Effector CD8-positive, alpha-beta T cell (primary cell): Measurements from ENCODE around the gene DENND2A.
"Not testable (repeated sequence)": the region's sequence is repeated elsewhere in the genome, so short reads cannot be mapped to it uniquely, and the experiment has no call there.

ENCODE experiments used
- DNase-seq: peaks from one replicate; lab custom pipeline; 2025; lab: John Stamatoyannopoulos, UW

The DENND2A gene

DNA sequence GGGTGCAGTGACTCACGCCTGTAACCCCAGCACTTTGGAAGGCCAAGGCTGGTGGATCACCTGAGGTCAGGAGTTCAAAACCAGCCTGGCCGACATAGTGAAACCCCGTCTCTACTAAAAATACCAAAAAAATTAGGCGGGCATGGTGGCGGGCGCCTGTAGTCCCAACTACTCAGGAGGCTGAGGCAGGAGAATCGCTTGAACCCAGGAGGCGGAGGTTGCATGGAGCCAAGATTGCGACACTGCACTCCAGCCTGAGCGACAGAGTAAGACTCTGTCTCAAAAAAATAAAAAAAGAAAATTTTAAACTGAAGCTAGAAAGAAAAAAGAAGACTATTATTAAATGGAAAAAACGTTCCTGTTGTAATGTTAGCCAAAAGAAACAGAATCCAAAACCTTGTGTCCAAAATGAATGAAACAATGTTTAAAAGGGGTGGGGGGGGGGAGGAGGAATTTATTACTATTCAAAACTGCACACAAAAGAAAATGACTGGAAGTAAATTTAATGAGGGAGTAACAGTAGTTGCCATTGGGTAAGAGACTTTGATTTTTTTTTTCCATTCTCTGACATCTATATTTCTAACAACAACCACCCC, 20.6 kb downstream of the DENND2A start:
- not testable (repeated sequence) for DNase-seq

DNA sequence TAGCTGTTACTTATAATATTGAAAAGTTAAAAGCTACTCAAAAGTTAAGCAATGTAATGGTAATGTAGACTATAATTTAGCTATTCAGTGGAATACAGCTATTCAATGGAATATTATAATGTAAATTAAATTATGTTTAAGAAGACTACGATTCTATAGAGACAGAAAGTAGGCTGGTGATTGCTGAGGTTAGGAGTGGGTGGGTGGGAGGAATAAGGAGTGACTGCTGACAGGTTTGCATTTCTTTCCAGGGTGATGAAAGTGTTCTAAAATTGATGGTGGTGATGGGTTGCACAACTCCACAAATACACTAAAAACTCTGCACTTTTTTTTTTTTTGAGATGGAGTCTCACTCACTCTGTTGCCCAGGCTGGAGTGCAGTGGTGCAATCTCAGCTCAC, 21.4 kb downstream of the DENND2A start:
- DNase-seq = no peak

DNA sequence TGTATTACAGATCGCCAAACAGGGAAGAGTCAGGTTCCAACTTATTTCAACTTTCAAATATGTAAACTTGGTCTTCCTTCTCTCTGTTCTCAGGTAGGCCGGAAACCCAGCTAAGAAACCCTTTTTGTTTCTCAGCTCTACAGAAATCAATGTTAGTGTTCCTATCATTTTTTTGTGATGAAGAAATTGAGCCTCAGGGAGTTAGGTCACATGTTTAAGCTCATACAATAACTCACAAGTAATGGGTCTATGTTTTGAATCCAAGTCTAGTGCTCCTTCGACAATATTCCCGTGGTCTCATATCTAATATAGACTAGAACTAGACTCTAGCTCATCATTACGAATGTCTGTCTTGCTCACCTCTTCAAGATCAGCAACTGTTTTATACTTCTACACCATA, 22.3 kb downstream of the DENND2A start:
- DNase-seq = no peak

DNA sequence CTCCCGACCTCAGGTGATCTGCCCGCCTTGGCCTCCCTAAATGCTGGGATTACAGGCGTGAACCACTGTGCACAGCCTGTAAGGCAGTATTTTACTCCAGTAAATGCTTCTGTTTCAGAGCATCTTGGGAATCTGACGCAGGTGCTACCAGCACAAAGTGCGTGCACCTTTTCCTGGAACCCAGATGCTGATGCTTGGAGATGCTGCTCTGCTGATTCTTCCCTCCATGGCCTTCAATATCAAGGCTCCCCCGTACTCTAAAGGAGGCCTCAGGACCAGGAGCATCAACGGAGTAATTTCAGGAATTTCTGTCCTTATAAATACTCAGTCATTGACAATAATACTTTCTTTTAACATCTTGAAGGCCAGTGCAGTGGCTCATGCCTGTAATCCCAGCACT, 23.5 kb downstream of the DENND2A start:
- no peak for DNase-seq

DNA sequence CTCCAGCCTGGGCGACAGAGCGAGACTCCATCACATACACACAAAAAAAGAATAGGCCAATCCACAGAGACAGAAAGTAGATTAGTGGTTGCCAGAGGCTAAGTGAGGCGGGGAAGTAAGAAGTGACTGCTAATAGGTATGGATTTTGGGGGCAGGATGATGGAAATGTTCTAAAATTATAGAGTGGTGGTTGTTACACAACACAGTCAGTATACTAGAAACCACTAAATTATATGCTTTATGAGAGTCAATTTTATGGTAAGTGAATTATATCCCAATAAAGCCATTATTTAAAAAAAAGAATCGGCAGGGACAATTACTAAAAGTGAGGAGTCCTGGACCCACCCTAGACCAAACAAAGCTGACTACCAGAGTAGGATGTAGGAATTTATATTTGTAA, 24.3 kb downstream of the DENND2A start:
- no peak for DNase-seq

DNA sequence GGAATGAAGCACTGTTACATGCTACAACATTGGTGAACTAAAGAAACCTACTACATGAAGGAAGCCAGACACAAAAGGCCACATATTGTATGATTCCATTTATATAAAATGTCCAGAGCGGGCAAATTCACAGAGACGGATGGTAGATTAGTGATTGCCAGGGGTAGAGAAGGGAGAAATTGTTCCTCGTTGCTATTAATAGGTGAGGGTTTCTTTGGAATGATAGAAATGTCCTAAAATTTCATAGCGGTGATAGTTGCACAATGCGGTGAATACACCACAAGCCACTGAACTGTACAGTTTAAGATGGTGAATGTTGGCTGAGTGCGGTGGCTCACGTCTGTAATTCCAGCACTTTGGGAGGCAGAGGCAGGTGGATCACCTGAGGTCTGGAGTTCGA, 29.0 kb downstream of the DENND2A start:
- DNase-seq = no peak

DNA sequence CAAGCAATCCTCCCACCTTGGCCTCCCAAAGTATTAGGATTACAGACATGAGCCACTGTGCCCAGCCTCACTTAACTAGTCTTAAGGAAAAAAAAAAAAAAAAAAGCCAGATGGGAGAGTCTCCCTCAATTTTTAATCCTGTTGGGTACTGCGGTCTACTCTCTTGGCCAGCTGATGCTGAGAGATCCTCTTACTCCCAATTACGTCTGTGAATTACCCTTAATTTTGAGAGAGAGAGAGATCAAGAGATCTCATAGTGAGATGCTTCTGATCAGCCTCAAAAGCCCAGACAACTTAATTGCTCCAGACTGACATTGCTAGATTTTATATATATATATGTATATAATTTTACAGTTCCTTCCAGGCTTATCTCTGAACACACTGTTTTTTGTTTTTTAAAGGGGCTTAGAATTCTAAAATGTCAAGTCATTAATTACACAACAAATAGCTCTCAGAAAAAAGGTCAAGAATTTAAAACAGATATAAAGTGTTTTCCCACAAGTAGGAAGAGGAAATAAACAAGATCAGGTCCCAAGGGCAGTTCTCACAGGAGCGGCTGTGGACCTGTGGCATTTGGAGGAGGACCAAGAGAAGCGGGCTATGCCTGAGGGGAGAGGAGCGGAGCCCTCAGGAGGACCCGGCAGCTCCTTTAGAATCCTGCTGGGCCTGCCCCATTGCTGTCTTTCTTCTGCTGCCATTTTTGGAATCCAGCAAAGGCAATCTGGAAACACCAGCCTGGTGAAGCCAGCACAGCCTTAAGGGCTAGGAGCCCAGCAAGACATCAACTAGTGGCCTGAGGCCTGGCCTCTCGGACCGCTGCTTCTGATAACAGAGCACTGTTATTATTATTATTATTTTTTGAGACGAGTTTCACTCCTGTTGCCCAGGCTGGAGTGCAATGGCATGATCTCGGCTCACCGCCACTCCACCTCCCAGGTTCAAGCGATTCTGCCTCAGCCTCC, 30.1 kb downstream of the DENND2A start:
- DNase-seq = no peak

DNA sequence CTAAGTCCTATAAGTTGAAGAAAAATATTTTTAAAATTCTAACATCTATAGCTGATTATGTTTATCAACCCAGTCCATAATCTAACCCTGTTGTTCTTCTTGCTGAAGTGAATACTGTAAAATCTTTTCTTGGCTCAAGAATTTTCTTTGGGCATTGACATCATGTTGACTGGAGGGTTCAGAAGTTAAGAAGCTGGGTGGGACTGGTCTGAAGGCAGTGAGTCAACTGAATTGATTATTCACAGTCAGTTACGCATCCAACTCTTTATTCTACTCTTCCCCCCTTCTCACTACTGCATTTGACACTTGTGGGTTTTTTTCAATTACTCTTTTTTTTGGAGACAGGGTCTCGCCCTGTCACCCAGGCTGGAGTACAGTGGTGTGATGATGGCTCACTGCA, 31.0 kb downstream of the DENND2A start:
- no peak for DNase-seq

DNA sequence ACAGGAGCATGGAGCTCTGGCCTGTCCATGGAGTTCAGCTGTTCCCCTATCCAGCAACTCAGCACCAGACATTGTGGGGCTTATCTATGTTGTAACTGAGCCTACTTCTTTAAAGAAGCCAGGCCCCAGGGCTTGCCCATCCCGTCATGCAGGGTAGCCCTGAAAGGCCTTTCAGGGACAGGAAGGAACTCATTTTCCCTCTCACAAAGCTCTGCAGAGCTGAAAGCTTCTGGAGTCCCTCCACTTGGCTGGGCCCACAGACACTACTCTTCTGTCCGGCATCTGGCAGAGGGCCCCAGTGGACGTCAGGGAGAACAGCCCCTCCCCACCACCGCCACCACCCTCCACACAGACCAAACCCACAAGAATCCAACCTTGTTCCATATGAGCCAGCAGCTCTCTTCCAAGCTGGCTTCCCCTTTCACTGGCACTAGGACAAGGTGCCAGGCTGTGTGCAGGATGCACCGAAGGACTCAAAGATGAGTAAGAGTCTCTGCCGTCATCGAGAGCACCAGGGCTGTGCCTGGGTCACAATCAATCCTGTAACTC, 33.1 kb downstream of the DENND2A start:
- DNase-seq = no peak

DNA sequence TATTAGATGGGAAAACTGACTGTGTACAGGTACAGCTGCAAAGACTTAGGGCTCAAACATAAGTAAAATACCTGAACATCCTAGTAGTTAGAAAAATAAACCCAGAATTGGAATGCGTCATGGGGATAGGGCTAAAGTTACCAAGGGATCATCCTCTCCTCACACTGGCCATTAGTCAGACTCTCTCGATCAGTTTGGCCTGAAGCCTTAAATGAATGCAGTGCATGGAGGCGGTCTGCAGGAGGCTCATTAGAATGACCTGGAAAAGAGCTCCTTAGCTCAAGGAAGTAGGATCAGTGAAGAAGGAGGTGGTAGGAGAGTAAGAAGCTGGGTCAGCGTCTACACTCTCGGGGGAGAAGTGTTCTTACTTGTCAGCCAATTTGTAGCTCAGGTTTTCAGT, 35.3 kb downstream of the DENND2A start:
- DNase-seq = no peak

DNA sequence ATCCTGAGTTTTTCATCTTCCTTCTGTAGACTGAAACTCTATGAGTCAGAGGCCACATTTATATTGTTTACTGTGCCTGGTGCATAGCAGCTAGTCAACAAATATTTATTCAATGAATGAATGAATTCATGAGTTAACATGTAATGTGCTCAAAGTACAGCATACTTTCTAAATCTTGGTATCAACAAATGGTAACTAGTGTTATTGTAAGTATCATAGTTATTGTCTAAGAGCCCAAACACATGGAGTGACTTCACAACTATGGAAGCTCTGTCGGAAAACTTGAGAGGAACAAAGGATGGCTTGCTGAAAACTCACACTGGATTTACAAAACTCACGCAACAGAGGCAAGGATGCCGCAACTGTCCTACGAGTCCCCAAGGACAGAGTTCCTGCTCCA, 35.9 kb downstream of the DENND2A start:
- DNase-seq = no peak

DNA sequence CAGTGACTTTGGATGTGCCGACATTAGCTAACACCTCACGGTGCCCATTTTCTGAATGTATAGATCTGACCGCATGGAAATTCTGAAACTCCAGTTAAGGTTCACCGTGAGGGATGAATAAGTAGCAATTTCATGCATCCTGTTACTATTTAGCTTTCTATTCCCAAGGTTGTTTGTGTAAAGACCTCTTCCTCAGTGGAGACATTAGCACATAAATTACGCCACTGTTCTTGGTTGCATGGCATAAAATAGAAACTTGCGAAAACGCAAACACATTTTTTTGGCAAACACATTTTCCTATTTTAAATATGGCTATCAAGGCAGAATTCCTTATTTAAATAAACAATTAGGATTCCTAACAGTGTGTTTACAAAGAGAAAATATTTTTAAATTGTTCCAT, 36.5 kb downstream of the DENND2A start:
- no peak for DNase-seq

DNA sequence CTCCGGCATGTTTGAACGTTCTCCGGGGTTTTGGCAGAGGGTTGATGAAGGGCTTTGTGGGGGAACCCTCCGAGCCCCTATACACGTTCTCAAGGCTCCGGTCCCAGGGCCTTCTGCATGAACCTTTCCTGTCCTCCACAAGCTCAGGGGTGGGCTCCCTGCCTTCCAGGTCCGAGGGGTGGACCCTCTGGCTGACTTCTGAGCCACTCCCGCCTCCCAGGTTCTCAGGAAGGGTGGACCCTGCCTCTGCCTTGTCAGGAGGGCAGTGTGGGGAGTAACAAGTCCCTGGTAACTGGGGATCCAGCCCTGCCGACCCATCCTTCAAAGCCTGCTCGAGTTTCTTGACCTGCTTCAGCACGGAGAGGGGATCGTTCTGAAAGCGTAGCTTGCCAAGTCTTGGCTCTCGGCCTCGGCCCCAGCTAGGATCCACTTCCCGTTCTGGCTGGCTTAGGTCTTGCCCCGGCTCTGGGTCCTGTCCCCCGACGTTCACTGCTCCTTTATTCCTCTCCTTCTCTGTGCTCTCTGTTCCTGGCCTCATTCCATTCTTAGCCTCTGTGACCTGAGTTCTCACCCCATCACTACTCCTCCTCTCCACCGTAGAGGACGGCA, 38.9 kb downstream of the DENND2A start:
- no peak for DNase-seq

DNA sequence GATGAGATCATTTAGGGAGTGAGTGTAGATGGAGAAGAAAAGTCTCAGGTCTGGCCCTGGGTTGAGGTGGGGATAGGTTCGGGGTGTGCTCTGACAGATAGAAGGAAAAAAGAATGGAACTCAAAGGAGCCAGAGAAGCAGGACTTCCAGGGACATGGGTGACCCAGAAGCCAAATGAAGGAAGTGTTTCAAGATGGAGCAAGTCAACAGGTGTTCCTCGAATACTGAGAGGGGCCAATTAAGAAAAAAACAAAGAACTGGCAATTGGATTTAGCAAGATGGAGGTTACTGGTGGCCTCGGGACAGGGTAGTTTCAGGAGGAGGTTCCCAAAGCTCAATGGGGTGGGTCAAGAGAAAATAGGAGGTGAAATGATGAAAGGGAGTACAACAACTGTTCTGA, 40.3 kb downstream of the DENND2A start:
- DNase-seq = no peak

DNA sequence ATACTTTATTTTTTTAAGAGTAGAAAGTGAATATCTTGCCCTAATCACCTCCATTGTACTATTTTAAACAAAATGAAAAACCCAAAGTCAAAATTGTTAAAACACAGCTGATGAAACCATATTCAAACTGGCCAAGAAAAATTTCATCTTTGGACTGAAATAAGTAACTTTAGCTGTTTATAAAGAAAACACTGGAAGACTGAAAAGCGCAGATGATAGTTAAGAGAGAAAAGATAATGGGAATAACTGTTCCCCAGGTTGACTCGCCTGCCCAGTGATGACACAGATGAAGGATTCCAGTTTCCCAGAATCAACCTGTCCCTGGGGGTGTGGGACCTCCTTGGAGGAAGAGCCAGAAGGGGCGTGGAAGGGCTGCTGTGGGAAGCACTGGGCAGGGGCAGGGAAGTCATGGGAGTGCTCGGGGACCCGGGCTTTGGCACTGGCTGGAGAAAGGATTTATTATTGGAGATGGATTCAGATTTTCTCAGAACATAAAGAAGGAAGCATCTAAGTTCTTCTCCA, 43.1 kb downstream of the DENND2A start:
- DNase-seq = no peak

DNA sequence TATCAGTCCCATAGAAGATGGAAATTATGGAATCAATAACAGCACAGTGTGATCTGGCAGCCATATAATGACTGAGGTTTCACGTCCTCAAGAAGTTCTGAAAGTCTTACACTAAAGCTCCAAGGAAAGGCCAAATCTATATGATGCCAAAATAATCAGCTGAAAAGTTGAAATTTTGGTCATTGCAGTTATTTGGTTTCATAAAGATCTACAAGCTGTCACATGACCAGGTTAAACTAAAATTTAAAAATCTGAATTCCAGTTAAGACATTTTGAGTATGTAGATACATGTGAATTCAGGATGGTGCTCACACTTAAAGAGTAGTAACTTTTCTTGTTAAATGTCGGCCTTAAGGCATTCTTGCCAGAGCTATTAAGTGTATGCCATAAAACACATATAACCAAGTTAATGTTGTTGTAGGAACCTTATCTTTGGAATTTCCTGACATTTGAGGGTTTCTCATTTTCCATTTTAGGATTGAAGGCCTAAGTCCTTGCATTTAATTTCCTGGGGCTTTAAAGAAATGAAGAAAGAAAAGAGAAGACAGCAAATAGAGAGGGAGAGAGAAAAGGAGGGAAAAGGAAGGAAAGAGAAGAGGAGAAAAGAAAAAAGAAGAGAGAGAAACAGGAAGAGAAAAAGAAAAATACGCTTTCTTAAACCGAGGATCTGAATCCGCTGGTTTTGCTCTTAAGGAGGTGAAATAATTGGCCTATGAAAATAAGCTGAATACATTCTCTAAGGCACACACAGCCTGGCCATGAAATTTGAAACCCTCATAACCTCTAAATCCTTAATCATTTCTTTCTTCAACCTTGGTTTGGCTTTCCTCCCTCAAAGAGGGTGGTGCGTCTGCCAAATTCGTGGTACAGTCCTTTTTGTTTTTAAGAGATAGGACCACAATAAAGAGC, 43.8 kb downstream of the DENND2A start:
- no peak for DNase-seq

DNA sequence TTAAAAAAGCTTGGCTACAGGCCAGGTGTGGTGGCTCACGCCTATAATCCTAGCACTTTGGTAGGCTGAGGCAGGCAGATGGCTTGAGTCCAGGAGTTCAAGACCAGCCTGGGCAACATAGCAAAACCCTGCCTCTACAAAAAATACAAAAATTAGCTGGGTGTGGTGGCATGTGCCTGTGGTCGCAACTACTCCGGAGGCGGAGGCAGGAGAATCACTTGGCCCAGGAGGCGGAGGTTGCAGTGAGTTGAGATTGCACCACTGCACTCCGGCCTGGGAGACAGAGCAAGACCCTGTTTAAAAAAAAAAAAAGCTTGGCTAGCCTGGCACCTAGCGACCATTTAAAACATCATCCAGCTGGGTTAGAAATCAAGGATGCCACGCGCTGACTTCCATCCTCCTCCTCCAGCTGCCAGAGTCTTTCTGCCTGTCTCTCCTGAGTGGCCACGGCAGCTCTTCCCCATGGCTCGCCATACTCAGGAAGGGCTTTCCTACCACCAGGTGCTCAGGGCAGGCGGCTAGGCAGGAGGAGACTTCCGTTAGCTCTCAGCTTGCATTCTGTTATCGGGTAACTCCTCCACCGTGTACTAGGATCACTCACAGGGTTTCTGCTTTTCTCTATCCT, 45.0 kb downstream of the DENND2A start:
- DNase-seq = no peak

DNA sequence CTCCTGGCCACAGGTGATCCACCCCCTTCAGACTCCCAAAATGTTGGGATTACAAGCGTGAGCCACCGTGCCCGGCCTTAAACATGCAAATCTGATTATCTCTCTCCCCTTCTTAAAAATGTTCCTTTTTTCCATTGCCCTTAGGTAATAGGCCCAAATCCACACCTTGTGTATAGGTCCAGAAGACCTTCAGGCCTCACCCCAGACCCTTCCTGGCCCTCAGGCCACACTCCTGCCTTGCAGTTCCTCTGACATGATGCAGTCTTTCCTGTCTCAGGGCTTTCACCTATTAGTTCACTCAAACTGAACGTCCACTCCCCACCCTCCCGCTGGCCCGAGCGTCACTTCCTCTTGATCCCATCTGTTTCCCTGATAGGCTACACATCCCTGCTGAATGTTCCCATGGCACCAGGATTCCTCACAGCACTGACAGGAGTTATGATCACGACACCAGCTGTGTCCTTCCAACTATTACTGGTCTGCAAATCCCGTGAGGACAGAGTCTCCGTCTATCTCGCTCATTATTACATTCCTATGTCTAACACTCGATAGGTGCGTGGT, 46.4 kb downstream of the DENND2A start:
- no peak for DNase-seq

DNA sequence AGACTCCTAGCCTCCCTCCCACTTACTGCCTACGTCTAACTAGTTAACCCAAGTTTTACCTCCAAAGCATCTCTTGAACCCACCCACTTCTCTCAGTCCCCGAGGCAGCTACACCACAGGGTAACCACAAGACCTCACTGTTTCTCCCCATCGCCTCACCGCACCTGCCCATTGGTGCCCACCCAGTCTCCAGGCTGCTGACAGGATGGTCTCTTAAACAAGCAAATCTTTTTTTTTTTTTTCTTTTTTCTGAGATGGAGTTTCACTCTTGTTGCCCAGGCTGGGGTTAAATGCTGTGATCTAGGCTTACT, 47.0 kb downstream of the DENND2A start:
- no peak for DNase-seq

DNA sequence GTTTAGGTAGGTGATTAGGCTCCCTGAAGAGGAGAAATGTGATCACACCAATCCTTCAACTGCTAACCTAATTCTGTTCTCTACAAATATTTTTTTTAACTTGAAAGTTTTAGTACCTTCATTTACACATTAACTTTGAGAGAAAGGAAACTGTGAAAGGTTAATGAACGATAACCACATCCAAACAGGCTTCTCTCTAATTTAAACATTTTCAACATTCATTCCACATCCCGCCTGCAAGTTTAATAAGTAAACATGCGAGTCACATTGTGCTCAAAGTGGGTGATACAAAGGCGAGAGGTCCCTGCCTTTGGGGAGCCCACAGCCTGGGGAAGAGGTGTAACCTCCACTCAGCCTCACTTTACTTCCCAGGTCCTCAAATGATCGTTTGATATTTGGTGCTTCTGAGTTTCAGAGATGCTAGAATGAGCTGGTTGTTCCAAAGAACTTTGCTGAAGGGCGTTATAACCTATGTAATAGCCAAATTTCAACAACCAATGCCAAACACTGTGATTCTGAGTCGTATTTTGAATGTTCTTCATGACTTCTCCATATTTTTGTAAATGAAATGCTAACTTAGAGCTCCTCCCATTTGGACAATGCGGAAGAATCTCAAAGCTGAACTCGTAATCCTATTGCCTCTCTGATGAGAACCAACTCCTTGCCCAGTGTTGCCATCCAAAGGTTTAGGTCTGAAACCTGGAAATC, 47.5 kb downstream of the DENND2A start:
- no peak for DNase-seq
